ENCODE data around the gene BTN3A1.
"Not testable (repeated sequence)": the region's sequence is repeated elsewhere in the genome, so short reads cannot be mapped to it uniquely, and the experiment has no call there.

The BTN3A1 gene

GRCh38 chr6:26461353-26461752, 59.3 kb downstream of the BTN3A1 start:
- H3K4me3 ChIP-seq (ENCODE audit: low read depth, low read length); DNase-seq (ENCODE audit: low read depth): not testable (repeated sequence)

- DNase-seq (ENCODE audit: low read depth), result no peak
- no peak overlapping the region for H3K4me3 ChIP-seq (ENCODE audit: low read depth, low read length)
Observed at GRCh38 chr6:26464014-26464413, 61.9 kb downstream of the BTN3A1 start.

GRCh38 chr6:26464416-26465131, 62.5 kb downstream of the BTN3A1 start:
- H3K4me3 ChIP-seq (ENCODE audit: low read depth, low read length), result no peak overlapping the region
- DNase-seq (ENCODE audit: low read depth), result no peak

Measured in skeletal muscle cell (primary cell).